Mucosa of descending colon (tissue), 3 donors: ENCODE measurements around the gene PTPN12. TPM values are rescaled to one million over a fixed set of nuclear protein-coding genes. Genes with fewer than 3 reads are reported as not detected.

Source experiments
- ATAC-seq: fragments of 200-7000 bp; cut with Tn5 transposase; one replicate; pipeline ENCODE4 v1.9.1; 2020; ENCODE audit warnings: mild to moderate bottlenecking, moderate library complexity
- DNase-seq, 3 donors: peaks; one replicate each; pipeline ENCODE4 v3.0.0-alpha.2; 2020
- H3K36me3 ChIP-seq: fragments of 200-600 bp; one replicate; pipeline ENCODE4 v1.8.0; 2021; ENCODE audit warnings: low read depth, mild to moderate bottlenecking
- H3K4me1 ChIP-seq: fragments of 200-600 bp; one replicate; pipeline ENCODE4 v1.8.0; 2021; ENCODE audit warnings: low read depth, mild to moderate bottlenecking
- H3K4me3 ChIP-seq: fragments of 200-600 bp; one replicate; pipeline ENCODE4 v1.8.0; 2021; ENCODE audit warnings: mild to moderate bottlenecking
- H3K9me3 ChIP-seq: fragments of 200-600 bp; one replicate; pipeline ENCODE4 v1.8.0; 2021; ENCODE audit warnings: mild to moderate bottlenecking
- CTCF ChIP-seq: fragments of 200-600 bp; IDR thresholded peaks from one replicate; pipeline ENCODE4 v1.8.0; 2022; ENCODE audit warnings: antibody characterized with exemption, mild to moderate bottlenecking
- intact Hi-C, 2 donors: fragments of 100-400 bp; cut with DNase I in 1 of 2; cut with micrococcal nuclease in 1 of 2; formaldehyde crosslinking; loops; one replicate each; pipeline versions ENCODE4 v1.11.0 to v1.11.1; 2022; cut with DNase I, micrococcal nuclease
- total RNA-seq, 3 donors: library from RNA; stranded (reverse); fragmentation: NEBNext Ultra II Directional in 2 of 3; extraction: Animal tissue kit (Norgen Biotek cat#: 25700) in 2 of 3; gene quantifications; one replicate each; pipeline versions ENCODE4 v1.2.1 to v1.2.4, GENCODE V29; 2021 to 2023
- donor health status: DM: no; HTN: no; CAD: no; lungs with moderate emphysema.
- donor health status: DM: no; HTN: no; CAD: no.
- donor health status: DM: no; HTN: yes; CAD: no.

The PTPN12 gene
- total RNA-seq, 3 donors from 2014 or later, result 42.0 to 92.1 (median 44.6) TPM

DNA sequence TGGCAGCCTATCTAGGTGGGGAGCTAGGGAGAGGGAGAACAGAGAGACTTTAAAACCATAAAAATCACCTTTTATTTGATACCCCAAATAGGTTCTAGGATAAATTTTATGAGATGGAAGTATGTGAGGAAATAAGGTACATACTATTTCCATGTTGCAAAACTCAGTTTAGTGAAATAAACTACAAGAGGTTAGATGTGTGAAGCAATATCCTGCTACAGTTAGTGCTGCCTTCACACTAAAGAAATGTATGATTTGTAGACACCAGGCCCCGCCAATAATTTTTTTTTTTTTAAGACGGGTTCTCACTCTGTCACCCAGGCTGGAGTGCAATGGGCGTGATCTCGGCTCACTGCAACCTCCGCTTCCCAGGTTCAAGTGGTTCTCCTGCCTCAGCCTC, 124.7 kb downstream of the PTPN12 start:
- no peak for TF ChIP-seq CTCF
- no peaks in the 10 kb centered on the region for H3K36me3 ChIP-seq
- intact Hi-C loops, result no loop called here
- H3K9me3 ChIP-seq, result no peaks in the 10 kb centered on the region
- no peak for DNase-seq
- H3K4me3 ChIP-seq, result no peak overlapping the region
- H3K4me1 ChIP-seq, result peaks cover 15% of the 10 kb centered on the region
- ATAC-seq, result no peak

- intact Hi-C loops, result no loop called here
- Histone ChIP-seq H3K4me3 (no peak overlapping the region), H3K36me3 (no peaks in the 10 kb centered on the region), H3K4me1 (peaks cover 15% of the 10 kb centered on the region), H3K9me3 (no peaks in the 10 kb centered on the region)
- no peak for ATAC-seq
- TF ChIP-seq CTCF, result no peak
- no peak for DNase-seq
Measured at GRCh38 chr7:77662869-77663268, 125.8 kb downstream of the PTPN12 start.

DNA sequence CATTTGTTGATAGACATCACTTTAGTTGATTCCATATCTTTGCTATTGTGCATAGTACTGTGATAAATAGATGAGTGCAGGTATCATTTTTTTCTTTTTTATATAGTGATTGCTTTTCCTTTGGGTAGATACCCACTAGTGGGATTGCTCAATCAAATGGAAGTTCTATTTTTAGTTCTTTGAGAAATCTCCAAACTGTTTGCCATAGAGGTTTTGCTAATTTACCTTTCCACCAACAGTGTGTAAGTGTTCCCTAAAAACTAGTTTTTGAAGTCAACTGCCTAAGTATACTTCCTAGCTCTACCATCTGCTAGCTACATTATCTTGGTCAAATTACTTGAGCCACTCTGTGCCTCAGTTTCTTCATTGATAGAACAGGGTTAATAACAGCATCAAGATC, 127.6 kb downstream of the PTPN12 start:
- H3K4me3 ChIP-seq, result no peak overlapping the region
- H3K4me1 ChIP-seq, result peaks cover 28% of the 10 kb centered on the region
- no peaks in the 10 kb centered on the region for H3K36me3 ChIP-seq
- no peak for TF ChIP-seq CTCF
- DNase-seq (no peak), ATAC-seq (no peak)
- no peaks in the 10 kb centered on the region for H3K9me3 ChIP-seq
- intact Hi-C loops, result no loop called here

DNA sequence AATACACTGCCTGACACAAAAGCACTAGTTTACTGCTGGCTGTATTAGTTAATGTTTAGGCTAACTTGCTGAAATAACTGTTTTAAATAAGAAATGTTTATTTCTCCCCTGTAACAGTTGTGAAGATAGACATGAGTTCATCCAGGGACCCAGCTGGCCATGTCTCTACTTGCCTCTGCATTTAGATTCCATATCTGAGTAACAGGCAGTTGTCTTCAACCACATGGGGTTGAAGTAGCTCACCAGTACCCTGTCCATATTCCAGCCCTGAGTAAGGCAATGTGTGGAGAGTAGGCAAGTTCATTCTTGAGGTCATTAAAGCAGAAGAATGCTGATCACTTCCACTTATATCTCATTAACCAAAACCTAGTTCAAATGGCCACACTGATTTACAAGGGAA, 128.1 kb downstream of the PTPN12 start:
- DNase-seq, result no peak
- intact Hi-C loops, result no loop called here

GRCh38 chr7:77667459-77668086, 130.5 kb downstream of the PTPN12 start:
- H3K4me1 ChIP-seq, result peaks cover 28% of the 10 kb centered on the region
- no peaks in the 10 kb centered on the region for H3K36me3 ChIP-seq
- H3K4me3 ChIP-seq, result no peak overlapping the region
- intact Hi-C loops, result no loop called here
- ATAC-seq, result peak; percentile 95
- no peak for TF ChIP-seq CTCF
- peak in 1 of 3 donors; percentile 58 for DNase-seq
- H3K9me3 ChIP-seq, result no peaks in the 10 kb centered on the region

More for the DNA sequence above, 128.1 kb downstream of the PTPN12 start:
- no peak for TF ChIP-seq CTCF
- ATAC-seq, result no peak
- Histone ChIP-seq H3K4me1 (peaks cover 28% of the 10 kb centered on the region), H3K9me3 (no peaks in the 10 kb centered on the region), H3K4me3 (no peak overlapping the region), H3K36me3 (no peaks in the 10 kb centered on the region)

- intact Hi-C loops, result no loop called here
- Histone ChIP-seq H3K4me3 (no peak overlapping the region), H3K36me3 (no peaks in the 10 kb centered on the region), H3K4me1 (peaks cover 16% of the 10 kb centered on the region), H3K9me3 (no peaks in the 10 kb centered on the region)
- peak in 2 of 3 donors; percentile 65 to 79 for DNase-seq
- TF ChIP-seq CTCF, result no peak
- ATAC-seq, result peak; percentile 91
Measured at GRCh38 chr7:77674878-77675277, 137.8 kb downstream of the PTPN12 start.
